ENCODE data around the gene RSPH6A. TPM values are rescaled to one million over a fixed set of nuclear protein-coding genes. Genes with fewer than 3 reads are reported as not detected.
A peak's percentile ranks its signal among the peaks of the same experiment; 100 is the strongest.

RSPH6A gene
- total RNA-seq, 1 experiment from 2014 or later: 0.55 TPM

GRCh38 chr19:45826934-45827333 lies 11.8 kb upstream of the RSPH6A start:
- TF ChIP-seq CTCF (conservative IDR thresholded peaks at IDR 0.05): no peak
- Histone ChIP-seq H4K5ac (ENCODE audit: insufficient read length, low read depth, low read length) (no peak overlapping the region), H3T11ph (ENCODE audit: low read length) (no peak overlapping the region), H3K9me3 (ENCODE audit: control insufficient read depth, low read depth, low read length) (no peaks in the 10 kb centered on the region), H2BK15ac (ENCODE audit: low read depth, low read length) (no peak overlapping the region), H3K18ac (ENCODE audit: insufficient read length, low read depth, low read length) (no peak overlapping the region), H2AK5ac (ENCODE audit: insufficient read length, low read length) (no peak overlapping the region), H2BK120ac (ENCODE audit: low read depth, low read length, poor library complexity, severe bottlenecking) (no peak overlapping the region), H2BK12ac (ENCODE audit: insufficient read length, low read depth, low read length) (no peak overlapping the region), H3K79me2 (ENCODE audit: insufficient read depth, low read length) (no peaks in the 10 kb centered on the region), H3K4me1 (ENCODE audit: insufficient read depth, low read length) (no peaks in the 10 kb centered on the region), H3K27ac (ENCODE audit: insufficient read length, low read depth, low read length) (no peak overlapping the region), H4K20me1 (ENCODE audit: control insufficient read depth, insufficient read depth, insufficient read length) (no peaks in the 10 kb centered on the region), H3K79me1 (ENCODE audit: insufficient read depth, low read depth, low read length, poor library complexity, severe bottlenecking) (no peaks in the 10 kb centered on the region), H2BK20ac (ENCODE audit: low read depth, low read length, poor library complexity, severe bottlenecking) (no peak overlapping the region), H2BK5ac (ENCODE audit: insufficient read length, low read length) (no peak overlapping the region), H2AFZ (ENCODE audit: low read length) (no peak overlapping the region), H3K56ac (ENCODE audit: insufficient read length, low read depth, low read length) (no peak overlapping the region), H3K9ac (ENCODE audit: extremely low read depth, insufficient read length, low read length) (no peak overlapping the region), H3K4ac (ENCODE audit: low read depth, low read length) (no peak overlapping the region), H3K14ac (ENCODE audit: insufficient read depth, low read length) (no peak overlapping the region), H3K23me2 (ENCODE audit: insufficient read length, low read depth, low read length, poor library complexity, severe bottlenecking) (no peaks in the 10 kb centered on the region), H4K91ac (ENCODE audit: insufficient read length, low read depth, low read length) (no peak overlapping the region), H3K23ac (ENCODE audit: insufficient read length, low read depth, low read length) (no peak overlapping the region), H4K8ac (replicated peaks; ENCODE audit: insufficient read length, low read depth, low read length) (no peak overlapping the region), H3K27me3 (ENCODE audit: insufficient read depth, low read length) (no peaks in the 10 kb centered on the region), H3K4me2 (ENCODE audit: insufficient read depth, insufficient read length, low read length) (no peak overlapping the region)
- Mint-ChIP-seq H3K9me3 (no peaks in the 10 kb centered on the region), H3K27me3 (ENCODE audit: low read depth) (no peaks in the 10 kb centered on the region), H3K36me3 (ENCODE audit: insufficient read depth in 1 of 3, low read depth in 3 of 3) (peaks cover 64 to 98% (median 94%) of the 10 kb centered on the region in 3 experiments), H3K27ac (peak overlapping the region in 2 of 3 experiments; percentile 62 to 93; a peak in 2 of 7 replicates), H3K4me1 (no peaks in the 10 kb centered on the region), H3K4me3 (no peak overlapping the region)
- WGBS (ENCODE audit: extremely low coverage, insufficient read length, low lambda C conversion rate): no CpG with 5 or more reads among the region's 11 CpGs
- DNase-seq: no peak

Data from H9 (cell line).